ENCODE data around the gene BBLN.

The BBLN gene

GRCh38 chr9:128192601-128193371 lies 32.7 kb downstream of the BBLN start:
- DNase-seq, result no peak

GRCh38 chr9:128193469-128194096 lies 33.5 kb downstream of the BBLN start:
- no peak for DNase-seq

GRCh38 chr9:128201441-128202369 lies 41.6 kb downstream of the BBLN start:
- no peak for DNase-seq

- DNase-seq, result no peak
Observed at GRCh38 chr9:128202648-128203023, 42.6 kb downstream of the BBLN start.

- DNase-seq, result peak; percentile 77
Observed at GRCh38 chr9:128203024-128203706, 43.1 kb downstream of the BBLN start, which contains the start of gene DNM1. Gene DNM1 (plus strand): TSS chr9:128203379. CDS start chr9:128203471, 92 bp downstream.

- DNase-seq, result peak; percentile 84
Observed at GRCh38 chr9:128203707-128204551, 43.9 kb downstream of the BBLN start.

GRCh38 chr9:128204858-128205257 lies 44.8 kb downstream of the BBLN start:
- peak; percentile 40 for DNase-seq

GRCh38 chr9:128205296-128205944 lies 45.4 kb downstream of the BBLN start:
- DNase-seq, result no peak

GRCh38 chr9:128206484-128206883 lies 46.4 kb downstream of the BBLN start:
- DNase-seq, result peak; percentile 29

GRCh38 chr9:128206916-128207910 lies 47.1 kb downstream of the BBLN start:
- DNase-seq, result peak; percentile 26

- no peak for DNase-seq
Observed at GRCh38 chr9:128208386-128208785, 48.3 kb downstream of the BBLN start.

GRCh38 chr9:128208946-128209669 lies 49.0 kb downstream of the BBLN start:
- DNase-seq, result peak; percentile 37

GRCh38 chr9:128211186-128211980 lies 51.3 kb downstream of the BBLN start:
- DNase-seq, result peak; percentile 42

GRCh38 chr9:128211981-128212281 lies 51.9 kb downstream of the BBLN start:
- DNase-seq, result peak; percentile 35
